ENCODE data around the gene UBE2E2.

DNA sequence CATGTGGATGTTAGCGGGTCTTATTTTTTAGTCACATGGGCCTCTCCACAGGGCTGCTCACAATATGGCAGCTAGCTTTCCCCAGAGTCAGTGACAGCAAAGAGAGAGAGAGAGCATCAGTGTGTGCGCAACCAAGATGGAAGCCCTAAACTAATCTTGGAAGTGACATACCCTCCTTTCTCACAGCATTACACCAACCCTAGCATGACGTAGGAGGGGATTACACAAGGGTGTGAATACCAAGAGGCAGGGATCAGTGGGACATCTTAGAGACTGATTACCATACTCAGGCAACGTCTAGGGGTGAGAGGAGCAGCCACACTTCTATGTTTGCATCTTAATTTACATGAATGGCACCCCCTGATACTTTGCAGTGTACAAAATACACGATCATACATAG lies 3.5 kb upstream of the UBE2E2 start:
- TF ChIP-seq, protein P1, sequence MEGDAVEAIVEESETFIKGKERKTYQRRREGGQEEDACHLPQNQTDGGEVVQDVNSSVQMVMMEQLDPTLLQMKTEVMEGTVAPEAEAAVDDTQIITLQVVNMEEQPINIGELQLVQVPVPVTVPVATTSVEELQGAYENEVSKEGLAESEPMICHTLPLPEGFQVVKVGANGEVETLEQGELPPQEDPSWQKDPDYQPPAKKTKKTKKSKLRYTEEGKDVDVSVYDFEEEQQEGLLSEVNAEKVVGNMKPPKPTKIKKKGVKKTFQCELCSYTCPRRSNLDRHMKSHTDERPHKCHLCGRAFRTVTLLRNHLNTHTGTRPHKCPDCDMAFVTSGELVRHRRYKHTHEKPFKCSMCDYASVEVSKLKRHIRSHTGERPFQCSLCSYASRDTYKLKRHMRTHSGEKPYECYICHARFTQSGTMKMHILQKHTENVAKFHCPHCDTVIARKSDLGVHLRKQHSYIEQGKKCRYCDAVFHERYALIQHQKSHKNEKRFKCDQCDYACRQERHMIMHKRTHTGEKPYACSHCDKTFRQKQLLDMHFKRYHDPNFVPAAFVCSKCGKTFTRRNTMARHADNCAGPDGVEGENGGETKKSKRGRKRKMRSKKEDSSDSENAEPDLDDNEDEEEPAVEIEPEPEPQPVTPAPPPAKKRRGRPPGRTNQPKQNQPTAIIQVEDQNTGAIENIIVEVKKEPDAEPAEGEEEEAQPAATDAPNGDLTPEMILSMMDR (optimal IDR thresholded peaks at IDR 0.05 in 1 of 3, IDR thresholded peaks at IDR 0.05 in 1 of 3, conservative IDR thresholded peaks at IDR 0.05 in 1 of 3; ENCODE audit: extremely low read depth in 1 of 3, insufficient read depth in 2 of 3, low read length in 3 of 3), result no peak
- TF ChIP-seq EZH2 (IDR thresholded peaks at IDR 0.05; ENCODE audit: low read length), result no peak

Data from keratinocyte (primary cell).